Middle frontal gyrus (tissue), 1 donor: ENCODE results near the gene SYVN1.
A peak's percentile ranks its signal among the peaks of the same experiment; 100 is the strongest.

ENCODE experiments used
- DNase-seq: peaks from one replicate; pipeline ENCODE4 v3.0.0-alpha.2; 2015; ENCODE audit warnings: low spot score; ENCODE audit errors: extremely low spot score

Gene SYVN1

DNA sequence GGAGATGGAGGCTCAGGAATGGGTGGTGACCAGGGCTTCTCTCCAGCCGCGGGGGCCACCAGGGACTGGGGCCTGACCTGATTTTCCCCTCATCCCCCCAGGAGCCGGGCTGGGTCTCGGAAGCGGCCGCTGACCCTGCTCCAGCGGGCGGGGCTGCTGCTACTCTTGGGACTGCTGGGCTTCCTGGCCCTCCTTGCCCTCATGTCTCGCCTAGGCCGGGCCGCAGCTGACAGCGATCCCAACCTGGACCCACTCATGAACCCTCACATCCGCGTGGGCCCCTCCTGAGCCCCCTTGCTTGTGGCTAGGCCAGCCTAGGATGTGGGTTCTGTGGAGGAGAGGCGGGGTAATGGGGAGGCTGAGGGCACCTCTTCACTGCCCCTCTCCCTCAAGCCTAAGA lies 46.5 kb downstream of the SYVN1 start:
- no peak for DNase-seq

DNA sequence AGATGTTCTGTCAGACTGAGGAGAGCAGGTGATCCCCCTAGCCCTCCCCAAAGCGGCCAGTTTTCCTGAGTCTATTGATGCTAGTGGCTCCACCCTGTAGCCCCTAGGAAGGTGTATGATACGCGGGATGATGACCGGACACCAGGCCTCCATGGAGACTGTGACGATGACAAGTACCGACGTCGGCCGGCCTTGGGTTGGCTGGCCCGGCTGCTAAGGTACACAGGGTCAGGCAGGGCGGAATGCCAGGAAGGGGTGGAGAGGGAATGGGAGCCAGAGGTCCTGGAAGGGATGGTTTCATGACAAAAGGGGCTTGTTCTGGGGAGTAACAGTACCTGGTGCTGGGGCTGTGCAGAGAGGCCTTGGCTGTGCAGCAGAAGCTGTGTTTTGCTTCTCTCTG lies 47.1 kb downstream of the SYVN1 start:
- DNase-seq: no peak

DNA sequence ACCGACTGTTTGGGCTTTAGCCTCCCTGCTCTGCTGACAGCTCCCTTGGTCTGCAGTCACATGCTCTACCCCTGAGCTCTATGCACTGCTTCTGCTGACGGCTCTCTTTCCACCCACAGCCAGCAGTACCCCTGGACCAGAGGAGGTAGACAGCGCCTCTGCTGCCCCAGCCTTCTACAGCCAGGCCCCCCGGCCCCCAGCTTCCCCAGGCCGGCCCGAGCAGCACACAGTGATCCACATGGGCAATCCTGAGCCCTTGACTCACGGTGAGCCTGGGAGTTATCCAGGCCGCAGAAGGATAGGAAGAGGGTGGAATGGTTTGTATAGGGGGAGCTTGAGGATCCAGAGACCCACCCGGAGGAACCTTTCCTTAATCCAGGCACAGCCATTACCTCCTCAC lies 47.5 kb downstream of the SYVN1 start:
- DNase-seq: no peak

DNA sequence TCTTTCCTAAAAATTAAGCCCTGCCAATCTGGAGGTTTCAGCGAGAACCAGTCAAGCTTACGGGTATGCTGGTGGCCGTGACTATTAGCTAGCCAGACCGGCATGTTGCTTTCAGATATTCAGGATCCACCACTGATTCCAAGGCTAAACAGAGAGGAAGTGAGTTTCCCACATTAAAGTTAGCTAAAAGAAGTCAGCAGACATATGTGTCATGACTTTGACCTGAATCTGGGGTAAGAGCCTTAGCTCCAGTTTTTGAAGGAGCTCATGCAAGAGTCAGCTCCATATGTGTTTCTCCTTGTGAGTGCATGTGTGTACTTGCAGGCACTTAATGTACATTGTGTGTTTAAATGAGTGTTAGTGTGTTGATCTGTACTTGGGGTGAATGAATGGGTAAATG lies 48.9 kb downstream of the SYVN1 start:
- DNase-seq: no peak

DNA sequence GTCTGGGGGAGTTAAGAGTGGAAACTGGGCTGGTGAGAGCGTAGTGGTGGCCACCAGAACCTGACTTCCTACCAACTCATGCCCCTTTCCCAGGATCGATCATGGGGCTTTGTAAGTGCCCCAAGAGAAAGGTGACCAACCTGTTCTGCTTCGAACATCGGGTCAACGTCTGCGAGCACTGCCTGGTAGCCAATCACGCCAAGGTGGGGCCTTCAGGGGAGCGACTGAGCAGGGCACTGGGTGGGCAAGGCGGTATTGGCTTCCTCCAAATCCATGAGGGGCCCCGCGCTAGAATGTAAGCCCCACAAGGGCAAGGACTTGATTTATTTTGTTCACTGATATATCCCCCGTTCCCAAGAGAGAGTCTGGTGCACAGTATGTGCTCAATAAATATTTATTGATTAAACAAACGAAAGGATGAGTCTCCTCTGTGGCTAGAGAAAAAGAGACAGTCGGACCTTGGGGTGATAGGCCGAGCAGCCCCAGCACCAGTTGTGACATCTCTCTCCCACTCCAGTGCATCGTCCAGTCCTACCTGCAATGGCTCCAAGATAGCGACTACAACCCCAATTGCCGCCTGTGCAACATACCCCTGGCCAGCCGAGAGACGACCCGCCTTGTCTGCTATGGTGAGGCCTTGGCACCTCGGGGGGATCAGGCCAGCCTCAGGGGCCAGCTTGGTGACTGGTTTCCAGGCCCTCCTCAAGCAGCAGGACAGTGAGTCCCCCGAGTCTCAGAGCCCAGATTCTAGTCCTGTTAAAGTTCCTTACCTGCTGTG lies 49.5 kb downstream of the SYVN1 start:
- DNase-seq: no peak

DNA sequence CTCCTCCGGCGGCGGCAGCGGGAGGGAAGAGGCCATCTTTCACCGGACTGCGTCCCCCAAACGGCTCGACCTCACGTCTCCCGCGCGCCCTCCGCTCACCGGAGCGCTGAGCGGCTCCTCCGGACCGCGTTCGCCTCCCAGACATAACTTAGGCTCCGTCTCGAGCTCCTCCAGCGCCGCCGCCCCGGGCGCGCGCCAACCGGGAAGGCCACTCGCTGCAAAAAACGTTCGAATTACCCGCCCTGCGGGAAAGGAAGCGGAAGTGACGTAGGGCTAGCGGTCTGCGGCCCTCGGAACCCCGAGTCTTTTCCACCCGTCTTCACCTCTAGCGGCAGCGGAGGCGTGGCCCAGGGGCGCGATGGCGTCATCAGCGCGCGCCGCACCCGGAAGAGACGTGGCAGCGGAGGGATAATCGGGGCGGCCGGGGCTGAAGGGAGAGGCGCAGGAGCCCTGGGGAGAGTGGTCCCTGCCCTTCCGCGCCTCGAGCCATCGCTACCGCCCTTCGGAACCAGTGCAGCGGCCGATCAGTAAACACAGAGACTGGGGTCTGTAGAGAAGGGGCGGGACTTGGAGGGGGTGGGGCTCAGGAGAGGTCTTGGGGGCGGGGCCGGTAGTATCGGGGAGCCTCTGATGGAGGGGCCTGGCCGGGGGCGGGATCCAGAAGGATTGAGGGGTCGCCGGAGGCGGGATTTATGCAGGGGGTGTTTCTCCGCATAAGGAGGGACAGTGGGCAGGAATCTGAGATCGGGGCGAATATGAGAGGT lies 50.3 kb downstream of the SYVN1 start, which contains the start of the genes CDCA5 and ZFPL1:
Gene CDCA5, minus strand, starts transcription at position 207 of the 764 bp plus-strand sequence. Its CDS starts 62 bp downstream, at position 145.
Gene ZFPL1, plus strand, starts transcription at position 389 of the 764 bp plus-strand sequence. CDS start 477 bp downstream, outside the sequence.
- peak; percentile 93 for DNase-seq

DNA sequence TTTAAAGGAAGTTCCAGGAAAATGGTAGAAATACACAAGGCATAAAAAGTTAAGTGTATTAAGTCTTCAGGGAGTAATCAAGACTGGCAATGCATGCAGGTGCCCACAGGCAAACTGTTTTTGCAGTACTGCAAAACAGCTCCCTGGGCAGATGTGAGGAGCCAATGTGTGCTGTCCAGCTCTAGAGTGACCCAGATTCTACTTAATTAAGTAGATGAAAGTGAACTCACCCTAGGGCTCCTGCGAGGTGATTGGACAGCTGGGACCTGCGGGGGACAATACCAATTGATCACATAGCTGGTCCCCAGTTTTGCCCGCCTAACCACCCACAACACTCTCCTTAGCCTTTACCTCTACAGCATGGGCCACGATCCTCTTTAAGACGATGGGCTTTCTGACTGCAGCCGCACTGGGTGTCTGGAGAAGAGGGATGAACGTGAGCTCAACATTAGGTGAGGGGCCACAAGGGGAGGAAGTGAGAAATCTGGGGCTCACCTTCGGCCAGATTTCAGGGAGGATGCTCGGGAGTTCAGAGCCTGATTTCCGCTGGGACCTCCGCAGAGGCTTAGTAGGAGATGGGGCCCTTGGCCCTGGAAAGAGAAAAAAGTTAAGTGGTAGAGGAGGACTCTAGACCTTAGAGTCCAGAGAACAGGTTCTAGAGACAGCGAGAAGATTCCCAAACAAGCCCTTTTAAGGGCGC lies 51.0 kb downstream of the SYVN1 start:
- no peak for DNase-seq

DNA sequence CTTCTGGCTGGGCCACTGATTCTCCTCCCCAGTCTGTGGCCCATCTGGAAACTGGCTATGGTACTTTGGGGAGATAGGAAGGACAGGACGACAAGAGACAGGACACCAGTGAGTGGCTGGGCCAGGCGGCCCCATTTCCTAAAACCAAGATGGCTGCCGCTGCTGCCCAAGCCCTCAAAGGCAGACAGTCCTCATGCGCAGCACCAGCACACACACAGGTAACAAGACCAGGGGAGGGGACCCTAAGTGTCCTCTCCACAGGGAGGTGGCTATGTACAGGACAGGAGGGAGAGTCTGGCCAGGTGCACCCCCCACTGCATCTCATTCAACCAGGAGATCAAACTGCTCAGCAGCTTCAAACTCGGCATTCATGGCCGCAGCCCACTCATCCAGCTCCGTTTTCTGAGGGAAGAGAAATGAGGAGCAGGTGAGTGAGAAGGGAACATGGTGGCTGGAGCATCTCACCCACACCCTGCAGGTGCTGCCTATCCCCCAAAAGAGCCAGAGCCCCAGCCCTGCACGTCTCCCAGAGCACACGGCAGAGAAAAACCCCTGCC lies 55.5 kb downstream of the SYVN1 start:
- DNase-seq: no peak

DNA sequence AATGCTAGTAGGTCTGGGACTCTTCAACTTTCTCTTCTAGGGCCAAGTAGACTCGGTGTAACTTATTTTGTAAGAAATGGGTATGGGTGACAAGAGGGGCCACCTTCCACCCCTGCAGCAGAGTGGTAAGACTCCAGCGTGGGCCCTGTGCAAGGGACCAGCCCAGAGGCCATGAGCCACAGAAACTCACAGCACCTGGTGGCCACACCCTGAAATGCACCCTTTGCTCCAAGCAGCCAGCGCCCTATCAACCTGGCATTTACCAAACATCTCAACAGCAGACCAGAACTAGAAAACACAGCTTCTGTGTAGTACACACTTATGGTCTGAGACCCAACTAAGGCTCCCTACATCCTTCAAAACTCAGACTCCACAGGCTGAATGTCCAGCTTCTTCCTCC lies 56.2 kb downstream of the SYVN1 start:
- no peak for DNase-seq

DNA sequence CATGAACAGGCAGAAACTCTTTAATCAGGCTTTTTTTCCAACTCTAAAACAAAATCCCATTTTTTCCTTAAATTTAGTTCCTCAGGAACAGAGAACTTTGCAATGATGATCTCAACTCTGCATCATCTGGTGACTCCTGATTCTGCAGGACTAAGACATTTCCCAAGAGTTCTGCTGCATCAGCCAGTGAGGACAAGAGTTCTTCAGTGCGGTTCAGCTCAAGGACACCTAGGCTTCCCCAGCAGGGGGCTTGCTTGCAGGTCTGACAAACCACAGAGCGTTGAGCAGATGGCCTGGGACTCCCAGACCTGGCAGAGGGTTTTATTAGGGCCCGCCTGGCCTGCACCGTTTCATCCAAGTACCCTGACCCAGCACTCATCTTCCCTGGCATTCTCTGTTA lies 56.9 kb downstream of the SYVN1 start:
- no peak for DNase-seq
